Prostate gland (tissue), 2 donors: ENCODE measurements around the gene IL19.

Experiments used
- CTCF ChIP-seq, 4 experiments: fragments of 200-600 bp in 2 of 4; fragments of 450-650 bp in 2 of 4; sonication (generic) in 2 of 4; IDR thresholded peaks; 1 replicate in 3 of 4; 2 replicates in 1 of 4; pipeline ENCODE4 v1.5.1; 2016 to 2019; ENCODE audit warnings: antibody characterized with exemption in 4 of 4, mild to moderate bottlenecking in 2 of 4, moderate library complexity in 2 of 4
- POLR2A ChIP-seq: fragments of 450-650 bp; IDR thresholded peaks from one replicate; pipeline ENCODE4 v1.6.1; 2016; ENCODE audit warnings: antibody characterized with exemption, mild to moderate bottlenecking
- POLR2AphosphoS5 ChIP-seq: sonication (generic); formaldehyde crosslinking; IDR thresholded peaks from one replicate; pipeline ENCODE4 v1.6.1; 2017; ENCODE audit warnings: antibody characterized with exemption

- TF ChIP-seq CTCF (IDR thresholded peaks at IDR 0.05) = no peak
- TF ChIP-seq POLR2AphosphoS5 = no peak
- TF ChIP-seq POLR2A = no peak
Observed at GRCh38 chr1:206797534-206798383, 27.2 kb downstream of the IL19 start.
